Astrocyte (in vitro differentiated cells and primary cell): ENCODE measurements around the gene CCDC159. TPM values are rescaled to one million over a fixed set of nuclear protein-coding genes. Genes with fewer than 3 reads are reported as not detected.
"Not testable (repeated sequence)": the region's sequence is repeated elsewhere in the genome, so short reads cannot be mapped to it uniquely, and the experiment has no call there.

Experiments used
- DNase-seq: peaks from one replicate; pipeline ENCODE4 v3.0.0-alpha.2; 2010; ENCODE audit warnings: low read depth
- FAIRE-seq: peaks from 2 replicates; lab custom pipeline; 2011; peaks lifted over from hg19 to GRCh38; lab: Jason Lieb, UNC
- H2AFZ ChIP-seq: 2 replicates; pipeline ENCODE4 v1.6.0; 2012; ENCODE audit warnings: low read depth, low read length, inconsistent platforms
- H3K27ac ChIP-seq: 2 replicates; pipeline ENCODE4 v1.5.1; 2011; ENCODE audit warnings: low read depth, low read length, inconsistent platforms
- H3K27me3 ChIP-seq: 2 replicates; pipeline ENCODE4 v1.6.0; 2011; ENCODE audit warnings: low read length, inconsistent platforms; ENCODE audit not compliant: insufficient read depth
- H3K36me3 ChIP-seq: 2 replicates; pipeline ENCODE4 v1.5.1; 2011; ENCODE audit warnings: low read length, inconsistent platforms; ENCODE audit not compliant: insufficient read depth
- H3K4me1 ChIP-seq: 2 replicates; pipeline ENCODE4 v1.5.1; 2011; ENCODE audit warnings: low read length, inconsistent platforms; ENCODE audit not compliant: insufficient read depth
- H3K4me2 ChIP-seq: 2 replicates; pipeline ENCODE4 v1.6.0; 2012; ENCODE audit warnings: low read length, inconsistent platforms
- H3K4me3 ChIP-seq: 2 replicates; pipeline ENCODE4 v1.5.1; 2011; ENCODE audit warnings: low read depth, mild to moderate bottlenecking, low read length, inconsistent platforms; ENCODE audit not compliant: insufficient read depth
- H3K79me2 ChIP-seq: 2 replicates; pipeline ENCODE4 v1.6.0; 2012; ENCODE audit warnings: mild to moderate bottlenecking, low read length, inconsistent platforms; ENCODE audit not compliant: insufficient read depth
- H3K9ac ChIP-seq: 2 replicates; pipeline ENCODE4 v1.6.0; 2012; ENCODE audit warnings: mild to moderate bottlenecking, low read length, inconsistent platforms
- H3K9me3 ChIP-seq: 2 replicates; pipeline ENCODE4 v1.5.1; 2012; ENCODE audit warnings: low read depth, mild to moderate bottlenecking, low read length, inconsistent platforms; ENCODE audit not compliant: insufficient read depth
- H4K20me1 ChIP-seq: 2 replicates; pipeline ENCODE4 v1.6.0; 2012; ENCODE audit warnings: low read length, inconsistent platforms; ENCODE audit not compliant: insufficient read depth
- H3K27ac Mint-ChIP-seq: one replicate; pipeline ENCODE4 v1.8.0; 2021; ENCODE audit warnings: mild to moderate bottlenecking, mixed read lengths; ENCODE audit not compliant: unreplicated experiment
- H3K27me3 Mint-ChIP-seq: one replicate; pipeline ENCODE4 v1.8.0; 2021; ENCODE audit warnings: low read depth, mixed read lengths; ENCODE audit not compliant: unreplicated experiment
- H3K36me3 Mint-ChIP-seq: one replicate; pipeline ENCODE4 v1.8.0; 2021; ENCODE audit warnings: low read depth, mixed read lengths; ENCODE audit not compliant: unreplicated experiment
- H3K4me1 Mint-ChIP-seq: one replicate; pipeline ENCODE4 v1.8.0; 2021; ENCODE audit warnings: low read depth, mixed read lengths; ENCODE audit not compliant: unreplicated experiment
- H3K4me3 Mint-ChIP-seq: one replicate; pipeline ENCODE4 v1.8.0; 2021; ENCODE audit warnings: mild to moderate bottlenecking, moderate library complexity, mixed read lengths; ENCODE audit not compliant: unreplicated experiment
- H3K9me3 Mint-ChIP-seq: one replicate; pipeline ENCODE4 v1.8.0; 2021; ENCODE audit warnings: mild to moderate bottlenecking, mixed read lengths; ENCODE audit not compliant: unreplicated experiment
- CTCF ChIP-seq: IDR thresholded peaks from 2 replicates; pipeline ENCODE4 v1.5.1; 2011; ENCODE audit warnings: low read depth, mild to moderate bottlenecking, inconsistent platforms, low read length, moderate library complexity; ENCODE audit not compliant: insufficient read depth
- EZH2 ChIP-seq: IDR thresholded peaks from 2 replicates; pipeline ENCODE4 v1.6.1; 2012; ENCODE audit warnings: mild to moderate bottlenecking, low read length, inconsistent platforms; ENCODE audit not compliant: insufficient read depth
- total RNA-seq: library from RNA; stranded (reverse); gene quantifications from 2 replicates; pipeline ENCODE4 v1.2.1, GENCODE V29; 2021

CCDC159 gene
- total RNA-seq, 1 donor from 2014 or later: 11.8 TPM

GRCh38 chr19:11339254-11340098, 6.8 kb upstream of the CCDC159 start, which contains the start of gene RAB3D:
TSS of gene RAB3D (minus strand) at chr19:11339657. CDS start at chr19:11337399, 2,258 bp downstream.
- FAIRE-seq (no peak), DNase-seq (peak; percentile 59)
- no peaks in the 10 kb centered on the region for H3K27me3 ChIP-seq
- Mint-ChIP-seq H3K27ac (peak within 1 kb of the TSS; percentile 62), H3K27me3 (no peaks in the 10 kb centered on the region), H3K4me1 (peaks cover 8% of the 10 kb centered on the region), H3K36me3 (peaks cover 12% of the 10 kb centered on the region), H3K9me3 (peaks cover 4% of the 10 kb centered on the region), H3K4me3 (peak within 1 kb of the TSS; percentile 81)
- peak within 1 kb of the TSS; percentile 32 for H3K4me3 ChIP-seq
- H4K20me1 ChIP-seq: peaks cover 8% of the 10 kb centered on the region
- no peaks in the 10 kb centered on the region for H3K79me2 ChIP-seq
- no peak for TF ChIP-seq CTCF
- TF ChIP-seq EZH2: no peak
- peak within 1 kb of the TSS; percentile 58 for H2AFZ ChIP-seq
- H3K9ac ChIP-seq: peak within 1 kb of the TSS; percentile 13
- no peak within 1 kb of the TSS for H3K27ac ChIP-seq
- H3K36me3 ChIP-seq: no peaks in the 10 kb centered on the region
- peaks cover 10% of the 10 kb centered on the region for H3K4me1 ChIP-seq
- peak within 1 kb of the TSS; percentile 74 for H3K4me2 ChIP-seq
- no peaks in the 10 kb centered on the region for H3K9me3 ChIP-seq

GRCh38 chr19:11340099-11340467, 6.2 kb upstream of the CCDC159 start:
- H3K9me3 Mint-ChIP-seq, H3K36me3 Mint-ChIP-seq, H3K27ac ChIP-seq, H4K20me1 ChIP-seq, H3K27me3 ChIP-seq, H3K79me2 ChIP-seq, H3K4me1 Mint-ChIP-seq, H3K4me3 ChIP-seq, H3K9ac ChIP-seq, H2AFZ ChIP-seq, DNase-seq, FAIRE-seq, H3K9me3 ChIP-seq, H3K27me3 Mint-ChIP-seq, H3K36me3 ChIP-seq: not testable (repeated sequence)
- peak overlapping the region; percentile 74 for H3K4me2 ChIP-seq
- H3K4me1 ChIP-seq: peaks cover 13% of the 10 kb centered on the region
- Mint-ChIP-seq H3K27ac (peak overlapping the region; percentile 62), H3K4me3 (peak overlapping the region; percentile 81)

GRCh38 chr19:11342429-11342828, 3.9 kb upstream of the CCDC159 start:
- Histone ChIP-seq H3K36me3 (no peaks in the 10 kb centered on the region), H2AFZ (no peak overlapping the region), H3K27me3 (no peaks in the 10 kb centered on the region), H3K4me3 (no peak overlapping the region), H3K4me1 (peaks cover 22% of the 10 kb centered on the region), H3K79me2 (peaks cover 2% of the 10 kb centered on the region), H3K4me2 (no peak overlapping the region), H3K9me3 (no peaks in the 10 kb centered on the region), H4K20me1 (peaks cover 8% of the 10 kb centered on the region), H3K27ac (no peak overlapping the region), H3K9ac (no peak overlapping the region)
- TF ChIP-seq EZH2 (no peak), CTCF (no peak)
- no peak overlapping the region for H3K4me3 Mint-ChIP-seq
- FAIRE-seq (no peak), DNase-seq (no peak)
- H3K36me3 Mint-ChIP-seq: peaks cover 2% of the 10 kb centered on the region
- no peaks in the 10 kb centered on the region for H3K27me3 Mint-ChIP-seq
- no peak overlapping the region for H3K27ac Mint-ChIP-seq
- peaks cover 13% of the 10 kb centered on the region for H3K4me1 Mint-ChIP-seq
- H3K9me3 Mint-ChIP-seq: no peaks in the 10 kb centered on the region
